HG03280 (cell line): ENCODE results near the gene TBC1D9B.
A peak's percentile ranks its signal among the peaks of the same experiment; 100 is the strongest.

Experiments
- ATAC-seq: cut with Tn5 transposase; IDR thresholded peaks from one replicate; pipeline ENCODE4 v1.9.1; 2021; ENCODE audit warnings: mild to moderate bottlenecking, moderate library complexity; ENCODE audit not compliant: unreplicated experiment

Gene TBC1D9B

DNA sequence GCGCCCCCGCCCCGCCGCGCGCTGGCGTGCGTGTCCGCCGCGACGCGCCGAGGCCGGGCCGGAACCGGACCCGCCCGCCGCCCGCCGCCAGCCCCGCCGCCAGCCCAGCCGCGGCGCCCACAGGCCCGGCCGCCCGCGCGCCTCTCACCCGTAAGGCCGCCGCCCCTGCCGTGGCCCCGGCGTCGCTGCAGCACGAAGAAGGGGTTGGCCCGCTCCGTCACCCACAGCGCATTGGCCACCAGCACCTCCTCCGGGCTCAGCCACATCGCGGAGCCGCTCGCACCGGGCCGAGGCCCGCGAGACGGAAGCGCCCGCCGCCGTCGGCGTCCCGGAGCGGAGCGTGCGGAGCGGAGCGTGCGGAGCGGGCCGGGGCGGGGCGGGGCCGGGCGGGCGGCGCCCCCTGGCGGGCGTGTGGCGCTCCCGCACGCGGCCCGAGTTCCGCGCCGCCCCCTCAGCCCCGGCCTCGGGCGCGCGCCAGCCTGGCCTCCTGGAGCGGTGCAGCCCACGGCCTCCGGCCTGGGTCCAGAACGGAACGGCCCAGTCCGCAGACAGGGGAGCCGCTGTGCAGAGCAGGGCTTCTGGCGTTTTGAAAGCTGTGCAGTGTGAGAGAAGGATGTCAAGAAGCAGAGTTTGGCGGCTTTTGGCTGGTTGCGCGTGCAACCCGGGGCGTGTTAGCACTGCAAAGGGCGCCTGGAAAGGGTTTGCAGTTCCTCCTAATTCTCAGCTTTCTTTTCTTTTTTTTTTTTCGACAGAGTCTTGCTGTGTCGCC is at the start of gene TBC1D9B:
TSS of gene TBC1D9B (minus strand) at position 342 of the 769 bp plus-strand sequence. CDS start at position 266, 76 bp downstream.
- peak; percentile 90 for ATAC-seq

DNA sequence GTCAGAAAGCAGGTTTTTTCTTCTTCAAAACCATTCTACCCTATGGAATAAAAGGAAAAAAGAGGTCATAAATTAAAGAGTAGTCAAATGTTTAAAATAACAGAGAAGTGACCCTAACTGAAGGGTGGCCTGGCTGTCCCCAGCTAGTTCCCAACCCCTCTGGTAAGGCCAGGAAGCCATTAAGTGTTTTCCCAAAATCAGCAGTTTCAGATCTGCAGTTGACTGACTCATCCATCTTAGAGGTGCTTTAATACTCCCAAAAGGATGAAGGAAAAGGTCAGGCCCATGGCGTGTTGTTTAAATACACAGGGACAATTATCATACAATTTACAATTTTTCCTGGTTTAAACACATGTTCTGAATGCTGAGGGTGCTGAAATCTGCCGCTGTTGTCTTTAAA is 47.9 kb upstream of the TBC1D9B start:
- ATAC-seq: no peak

- no peak for ATAC-seq
Measured at GRCh38 chr5:179955062-179955461, 47.4 kb upstream of the TBC1D9B start.

GRCh38 chr5:179954434-179954833 is 46.7 kb upstream of the TBC1D9B start:
- no peak for ATAC-seq

DNA sequence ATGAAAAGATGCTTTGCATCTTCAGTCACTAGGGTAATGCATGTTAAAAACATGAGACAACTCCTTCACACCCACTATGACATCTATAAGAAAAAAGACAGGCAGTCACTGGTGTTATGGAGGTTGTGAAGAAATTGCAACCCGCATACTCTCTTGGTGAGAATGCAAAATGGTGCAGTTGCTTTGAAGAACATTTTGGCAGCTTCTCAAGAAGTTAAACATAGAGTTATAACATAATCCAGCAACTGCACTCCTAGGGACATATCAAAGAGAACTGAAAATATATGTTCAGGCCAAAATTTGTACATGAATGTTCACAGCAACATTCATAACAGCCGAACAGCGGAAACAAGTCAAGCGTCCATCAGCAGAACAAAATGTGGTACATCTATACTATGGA is 46.3 kb upstream of the TBC1D9B start:
- ATAC-seq: no peak

DNA sequence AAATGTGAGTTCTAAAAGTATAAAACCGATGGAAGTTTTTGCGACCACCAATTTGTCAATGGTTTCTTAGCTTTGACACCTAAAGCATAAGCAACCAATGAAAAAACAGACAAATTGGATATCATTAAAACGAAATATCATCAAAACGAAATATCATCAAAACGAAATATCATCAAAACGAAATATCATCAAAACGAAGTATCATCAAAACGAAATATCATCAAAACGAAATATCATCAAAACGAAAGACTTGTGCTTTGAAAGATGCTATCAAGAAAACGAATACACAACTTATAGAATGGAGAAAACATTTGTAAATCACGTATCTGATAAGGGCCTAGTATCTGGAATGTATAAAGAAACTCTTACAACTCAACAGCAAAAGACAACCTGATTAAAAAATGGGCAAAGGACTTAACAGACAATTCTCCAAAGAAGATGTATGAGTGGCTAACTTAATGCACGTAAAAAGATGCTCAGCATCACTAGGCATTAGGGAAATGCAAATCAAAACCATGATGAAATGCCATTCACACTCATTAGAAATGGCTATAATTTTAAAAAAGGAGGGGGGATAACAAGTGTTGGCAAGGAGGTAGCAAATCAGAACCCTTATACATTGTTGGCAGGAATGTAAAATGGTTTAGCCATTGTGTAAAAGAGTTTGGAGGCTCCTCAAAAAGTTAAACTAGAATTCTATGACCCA is 29.4 kb upstream of the TBC1D9B start:
- no peak for ATAC-seq

- ATAC-seq: no peak
Measured at GRCh38 chr5:179930788-179931473, 23.2 kb upstream of the TBC1D9B start.

DNA sequence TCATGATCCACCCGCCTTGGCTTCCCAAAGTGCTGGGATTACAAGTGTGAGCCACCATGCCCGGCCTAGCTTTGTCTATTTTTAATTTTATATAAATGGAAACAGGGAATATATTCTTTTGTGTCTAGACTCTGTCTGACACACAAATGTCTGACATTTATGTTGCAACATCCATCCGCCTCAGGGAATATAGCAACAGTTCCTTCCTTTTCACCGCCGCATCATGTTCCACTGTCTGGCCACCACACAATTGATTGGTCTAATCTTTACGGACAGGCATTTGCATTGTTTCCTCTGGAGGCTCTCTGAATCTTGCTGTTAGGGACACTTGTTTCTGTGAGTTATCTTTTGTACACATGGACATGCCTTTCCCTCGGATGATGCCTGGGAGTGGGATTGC is 20.1 kb upstream of the TBC1D9B start:
- ATAC-seq: no peak

DNA sequence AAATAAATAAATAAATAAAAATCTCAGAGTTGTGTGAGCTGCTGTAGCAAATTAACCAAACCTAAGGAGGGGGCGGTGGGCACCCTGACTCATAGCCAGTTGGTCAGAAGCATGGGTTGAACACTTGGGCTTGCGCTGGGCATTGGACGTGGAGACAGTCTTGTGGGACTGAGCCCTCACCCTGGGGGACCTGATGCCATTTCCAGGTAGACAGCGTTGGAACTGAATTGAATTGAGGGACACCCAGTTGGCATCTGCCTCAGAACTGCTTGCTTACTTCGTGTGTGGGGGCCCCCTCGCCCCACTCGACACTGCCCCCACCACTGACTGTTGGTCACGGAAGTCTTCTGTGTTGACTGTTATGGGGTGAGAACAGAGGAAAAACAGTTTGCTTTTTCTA is 19.0 kb upstream of the TBC1D9B start:
- no peak for ATAC-seq

DNA sequence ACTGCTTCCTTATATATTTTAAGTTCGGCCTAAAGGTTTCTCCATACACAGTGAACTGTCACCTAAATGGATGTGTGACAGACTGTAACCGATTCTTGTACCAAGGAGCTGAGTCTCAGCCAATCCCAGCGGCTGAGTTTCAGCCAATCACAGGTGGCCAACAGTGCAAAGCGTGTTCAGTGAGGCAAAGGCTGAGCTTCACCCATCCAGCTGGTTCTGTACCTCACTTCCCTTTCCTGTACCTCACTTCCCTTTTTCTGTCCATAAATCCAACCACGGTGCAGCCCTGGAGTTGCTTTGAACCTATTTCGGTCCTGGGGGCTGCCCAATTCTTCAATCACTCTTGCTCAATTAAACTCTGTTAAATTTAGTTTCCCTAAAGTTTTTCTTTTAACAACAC is 15.7 kb upstream of the TBC1D9B start:
- no peak for ATAC-seq

DNA sequence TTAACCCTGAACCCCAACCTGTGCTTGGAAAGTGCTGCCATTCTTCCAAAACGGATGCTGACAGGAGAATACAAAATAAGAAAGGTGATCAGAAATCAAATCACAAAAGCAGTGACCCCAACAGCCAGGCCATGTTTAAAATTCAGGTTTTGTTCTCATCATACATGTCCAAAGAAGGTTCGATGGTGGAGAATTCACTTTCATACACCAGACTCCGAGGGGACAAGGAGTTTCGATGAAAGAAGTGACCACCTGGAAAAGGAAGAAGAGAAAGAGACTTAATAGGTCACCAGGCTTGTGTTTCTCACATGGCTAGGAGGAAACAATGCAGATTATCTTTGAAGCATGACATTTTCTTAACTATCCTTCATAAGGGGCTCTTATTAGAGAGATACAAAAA is 12.5 kb upstream of the TBC1D9B start:
- ATAC-seq: no peak

DNA sequence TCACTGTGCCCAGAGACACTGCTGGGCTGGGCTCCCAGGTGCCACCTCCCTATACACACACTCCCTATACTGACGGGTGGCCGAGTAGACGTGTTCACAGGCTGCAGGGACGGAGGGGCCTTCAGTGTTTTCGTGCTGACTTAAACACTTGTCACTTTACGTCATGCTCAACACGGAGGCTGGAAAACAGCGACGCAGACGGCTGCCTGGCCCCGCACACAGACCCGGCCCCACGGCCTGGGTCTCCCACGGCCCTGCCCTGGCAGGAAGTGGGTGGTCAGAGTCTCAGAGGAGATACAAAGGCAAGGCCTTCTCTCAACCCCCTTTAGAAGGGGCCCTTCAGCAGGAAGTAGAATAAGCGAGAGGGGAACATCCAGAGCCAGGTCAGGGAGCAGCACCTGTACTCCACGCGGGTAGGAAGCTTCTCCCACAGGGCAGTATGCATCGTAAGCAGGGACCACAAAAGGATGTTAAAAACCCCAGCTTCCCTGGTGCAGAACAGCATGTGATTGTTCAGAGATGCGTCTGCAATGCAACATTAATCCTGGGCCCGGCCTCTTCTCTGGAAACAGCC is 11.9 kb upstream of the TBC1D9B start:
- no peak for ATAC-seq

- ATAC-seq: no peak
Measured at GRCh38 chr5:179918742-179919486, 11.2 kb upstream of the TBC1D9B start.

DNA sequence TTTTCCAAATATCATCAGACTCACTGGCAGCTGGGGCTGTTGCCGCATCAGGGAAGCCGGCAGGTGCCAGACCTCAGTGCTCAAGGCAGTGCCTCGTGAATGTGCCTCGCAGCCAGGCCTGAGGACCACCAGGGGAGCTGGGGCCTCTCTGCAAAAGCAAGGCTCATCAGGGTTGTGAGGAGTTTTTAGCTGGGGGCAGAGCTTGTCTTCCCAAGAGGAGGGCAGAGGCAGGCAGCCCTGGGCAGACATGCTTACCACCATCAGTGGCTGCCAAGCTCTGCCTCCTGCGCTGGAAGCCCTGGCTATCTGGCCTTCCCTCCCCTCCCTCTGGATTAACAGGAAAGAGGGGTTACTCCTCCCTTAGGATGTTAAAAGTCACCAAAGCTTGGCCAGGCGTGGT is 8.8 kb upstream of the TBC1D9B start:
- ATAC-seq: no peak

DNA sequence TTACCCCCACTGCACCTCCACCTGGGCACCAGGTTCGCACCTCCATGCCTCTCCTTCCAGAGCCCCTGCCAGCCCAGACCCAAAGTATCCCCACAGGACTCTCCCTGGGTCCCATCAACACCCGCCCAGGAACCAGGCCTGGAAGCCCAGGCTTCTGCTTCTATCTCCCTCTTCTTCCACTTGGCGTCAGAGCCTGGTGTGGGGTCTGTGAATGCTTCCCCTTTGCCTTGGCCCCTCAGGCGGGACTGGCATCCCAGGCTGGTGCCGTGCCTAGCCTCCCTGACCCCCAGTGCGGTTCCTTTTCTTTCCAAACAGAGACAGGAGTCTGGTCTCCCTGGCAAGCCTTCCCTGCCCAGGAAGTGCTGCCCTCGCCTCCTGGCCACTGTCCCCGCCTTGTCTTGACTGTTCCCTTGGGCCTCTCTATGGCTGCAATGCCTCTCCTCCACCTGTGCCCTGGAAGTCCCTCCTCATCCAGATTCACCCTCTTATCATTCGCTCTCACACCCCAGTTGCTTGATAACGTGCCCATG is 7.8 kb upstream of the TBC1D9B start:
- ATAC-seq: no peak

GRCh38 chr5:179914032-179914755 is 6.5 kb upstream of the TBC1D9B start:
- ATAC-seq: no peak

DNA sequence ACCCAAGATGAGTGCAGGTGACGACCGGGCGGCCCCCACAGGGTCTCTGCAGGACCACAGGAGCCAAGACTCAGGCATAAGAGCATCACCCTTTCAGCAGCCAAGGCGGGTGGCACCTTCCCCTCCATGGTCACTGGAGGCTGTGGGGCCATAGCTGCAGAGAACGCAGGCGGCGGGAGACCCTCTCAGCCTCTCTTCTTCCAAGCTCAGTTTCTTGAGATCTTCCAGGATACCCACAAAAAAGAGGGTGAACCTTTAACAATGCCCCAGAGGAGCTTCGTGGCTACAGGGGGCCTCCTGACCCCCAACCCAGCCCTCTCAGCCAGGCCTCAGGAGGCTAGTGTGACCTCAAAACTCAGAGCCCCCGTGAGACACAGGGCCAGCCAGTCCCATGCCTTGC is 5.8 kb upstream of the TBC1D9B start:
- ATAC-seq: no peak

DNA sequence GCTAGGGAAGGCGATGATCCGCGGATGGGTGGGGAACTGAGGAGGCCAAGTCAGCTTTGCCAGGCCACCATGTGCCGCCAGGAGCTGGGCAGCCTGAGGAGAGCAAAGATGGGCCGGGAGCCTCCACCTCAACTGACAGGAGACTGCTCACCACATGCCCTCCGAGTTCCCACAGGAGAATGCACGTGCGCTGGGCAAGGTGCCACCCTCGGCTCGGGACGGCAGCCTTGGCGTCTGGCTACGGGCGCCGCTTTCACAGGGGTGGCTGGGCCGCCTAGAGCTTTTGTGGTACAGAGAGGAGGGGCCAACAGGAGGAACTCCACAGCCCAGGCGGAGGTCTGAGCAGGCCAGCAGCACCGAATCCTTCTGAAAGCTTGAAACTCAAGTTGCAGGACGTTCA is 5.3 kb upstream of the TBC1D9B start:
- ATAC-seq: no peak

GRCh38 chr5:179912386-179912785 is 4.7 kb upstream of the TBC1D9B start:
- ATAC-seq: no peak

GRCh38 chr5:179909224-179909623 is 1.5 kb upstream of the TBC1D9B start:
- no peak for ATAC-seq
